ENCODE results near the gene AQP1.
A peak's percentile ranks its signal among the peaks of the same experiment; 100 is the strongest.

Gene AQP1

GRCh38 chr7:30922596-30922995, 10.9 kb downstream of the AQP1 start:
- no peak for DNase-seq

GRCh38 chr7:30923009-30923773, 11.5 kb downstream of the AQP1 start:
- DNase-seq = no peak

- no peak for DNase-seq
These were observed 12.2 kb downstream of the AQP1 start for GRCh38 chr7:30923774-30924413.

- no peak for DNase-seq
These were observed 13.0 kb downstream of the AQP1 start for GRCh38 chr7:30924624-30925023.

- DNase-seq = no peak
These were observed 13.5 kb downstream of the AQP1 start for GRCh38 chr7:30925117-30925516.

- DNase-seq = no peak
These were observed 14.3 kb downstream of the AQP1 start for GRCh38 chr7:30925913-30926312.

- DNase-seq = no peak
These were observed 14.7 kb downstream of the AQP1 start for GRCh38 chr7:30926313-30926712.

GRCh38 chr7:30927040-30927439, 15.4 kb downstream of the AQP1 start:
- DNase-seq = no peak

GRCh38 chr7:30927559-30927958, 15.9 kb downstream of the AQP1 start:
- no peak for DNase-seq

GRCh38 chr7:30928254-30928872, 16.7 kb downstream of the AQP1 start:
- DNase-seq = no peak

- DNase-seq = no peak
These were observed 18.0 kb downstream of the AQP1 start for GRCh38 chr7:30929686-30930085.

GRCh38 chr7:30930621-30931020, 19.0 kb downstream of the AQP1 start:
- DNase-seq = no peak

- DNase-seq = peak; percentile 44
These were observed 19.7 kb downstream of the AQP1 start for GRCh38 chr7:30931161-30931928.

- no peak for DNase-seq
These were observed 20.4 kb downstream of the AQP1 start for GRCh38 chr7:30931929-30932540.

- DNase-seq = no peak
These were observed 20.9 kb downstream of the AQP1 start for GRCh38 chr7:30932562-30932961.

- DNase-seq = no peak
These were observed 21.7 kb downstream of the AQP1 start for GRCh38 chr7:30933124-30933974.

GRCh38 chr7:30934225-30934624, 22.6 kb downstream of the AQP1 start:
- DNase-seq = no peak

- DNase-seq = no peak
These were observed 23.3 kb downstream of the AQP1 start for GRCh38 chr7:30934732-30935568.

- no peak for DNase-seq
These were observed 23.9 kb downstream of the AQP1 start for GRCh38 chr7:30935569-30935877.

- DNase-seq = no peak
These were observed 25.1 kb downstream of the AQP1 start for GRCh38 chr7:30936650-30937245.

GRCh38 chr7:30937416-30937815, 25.8 kb downstream of the AQP1 start:
- DNase-seq = no peak

Measured in fibroblast of skin of right quadriceps (primary cell).